GM18861 (cell line): ENCODE results near the gene LIN7B.

ENCODE experiments used
- ATAC-seq: cut with Tn5 transposase; IDR thresholded peaks from one replicate; pipeline ENCODE4 v1.9.1; 2021; ENCODE audit not compliant: unreplicated experiment

Gene LIN7B

GRCh38 chr19:49094505-49095482 is 19.4 kb upstream of the LIN7B start:
- ATAC-seq, result no peak

- ATAC-seq, result no peak
Observed at GRCh38 chr19:49097453-49098288, 16.5 kb upstream of the LIN7B start.

GRCh38 chr19:49098795-49099194 is 15.4 kb upstream of the LIN7B start:
- ATAC-seq, result no peak

- ATAC-seq, result no peak
Observed at GRCh38 chr19:49101160-49101559, 13.0 kb upstream of the LIN7B start.

- no peak for ATAC-seq
Observed at GRCh38 chr19:49102303-49102702, 11.9 kb upstream of the LIN7B start.

GRCh38 chr19:49103331-49104085 is 10.7 kb upstream of the LIN7B start:
- ATAC-seq, result no peak

GRCh38 chr19:49104229-49104864 is 9.8 kb upstream of the LIN7B start:
- ATAC-seq, result no peak

GRCh38 chr19:49106648-49107135 is 7.5 kb upstream of the LIN7B start:
- ATAC-seq, result no peak

GRCh38 chr19:49107625-49108459 is 6.3 kb upstream of the LIN7B start:
- no peak for ATAC-seq

- ATAC-seq, result no peak
Observed at GRCh38 chr19:49109051-49109450, 5.1 kb upstream of the LIN7B start.

GRCh38 chr19:49109569-49110233 is 4.5 kb upstream of the LIN7B start:
- ATAC-seq, result no peak

- no peak for ATAC-seq
Observed at GRCh38 chr19:49110567-49110966, 3.6 kb upstream of the LIN7B start.

- no peak for ATAC-seq
Observed at GRCh38 chr19:49111218-49111998, 2.8 kb upstream of the LIN7B start.

- no peak for ATAC-seq
Observed at GRCh38 chr19:49114630-49115363, 627 bp downstream of the LIN7B start.

- no peak for ATAC-seq
Observed at GRCh38 chr19:49116544-49116943, 2.4 kb downstream of the LIN7B start.

GRCh38 chr19:49117677-49118564 is 3.8 kb downstream of the LIN7B start:
- no peak for ATAC-seq
